Gastrocnemius medialis (tissue), 4 donors: ENCODE measurements around the gene FCHO2. TPM values are rescaled to one million over a fixed set of nuclear protein-coding genes. Genes with fewer than 3 reads are reported as not detected.

ENCODE experiments used
- ATAC-seq, 2 donors: fragments of 150-250 bp; one replicate each; pipeline ENCODE4 v1.9.1; 2016
- DNase-seq, 2 donors: peaks; one replicate each; pipeline ENCODE4 v3.0.0-alpha.2; 2019
- H3K27ac ChIP-seq, 4 donors: fragments of 200-600 bp; sonication (generic); 1 replicate in 1 of 4; 2 replicates in 3 of 4; pipeline ENCODE4 v1.5.1; 2016 to 2018; ENCODE audit warnings: mild to moderate bottlenecking in 2 of 4, moderate library complexity in 1 of 4
- H3K27me3 ChIP-seq, 3 donors: fragments of 200-600 bp; sonication (generic) in 2 of 3; 1 replicate in 1 of 3; 2 replicates in 2 of 3; pipeline versions ENCODE4 v1.5.1 to v1.6.0; 2016 to 2019; ENCODE audit warnings: mild to moderate bottlenecking in 1 of 3, moderate library complexity in 1 of 3
- H3K36me3 ChIP-seq, 2 donors: fragments of 200-600 bp; sonication (generic) in 1 of 2; one replicate each; pipeline ENCODE4 v1.5.1; 2017 to 2018
- H3K4me1 ChIP-seq, 2 donors: fragments of 200-600 bp; sonication (generic) in 1 of 2; one replicate each; pipeline ENCODE4 v1.5.1; 2016 to 2017; ENCODE audit warnings: mild to moderate bottlenecking in 2 of 2
- H3K4me3 ChIP-seq, 4 donors: fragments of 200-600 bp; sonication (generic) in 3 of 4; 1 replicate in 1 of 4; 2 replicates in 3 of 4; pipeline ENCODE4 v1.5.1; 2016 to 2019; ENCODE audit warnings: mild to moderate bottlenecking in 2 of 4
- H3K9me3 ChIP-seq, 3 donors: fragments of 200-600 bp; sonication (generic) in 2 of 3; 1 replicate in 1 of 3; 2 replicates in 2 of 3; pipeline ENCODE4 v1.5.1; 2016 to 2019
- POLR2A ChIP-seq, 2 donors: fragments of 450-650 bp; IDR thresholded peaks; one replicate each; pipeline ENCODE4 v1.6.1; 2017; ENCODE audit warnings: antibody characterized with exemption in 2 of 2, mild to moderate bottlenecking in 2 of 2, moderate library complexity in 2 of 2
- in situ Hi-C, 4 donors: fragments of 200-750 bp; cut with MboI; loops; one replicate each; pipeline versions ENCODE4 v1.15.0 to v1.8.0; 2017; ENCODE audit warnings: low sequenced_read_pairs in 4 of 4
- intact Hi-C: fragments of 100-400 bp; cut with DNase I; formaldehyde crosslinking; loops from one replicate; pipeline ENCODE4 v1.15.1; 2023; ENCODE audit warnings: low total_unique reads
- total RNA-seq, 4 donors: library from RNA; depleted of rRNA; stranded (reverse); fragments of >200 nt; gene quantifications; one replicate each; pipeline versions ENCODE4 v1.1.0 to v1.2.3, GENCODE V29; 2016
- TF ChIP-seq, protein P1 (sequence below), 5 experiments: fragments of 450-650 bp in 3 of 5; fragments of 200-600 bp in 2 of 5; sonication (generic) in 2 of 5; IDR thresholded peaks in 4 of 5; conservative IDR thresholded peaks in 1 of 5; 1 replicate in 4 of 5; 2 replicates in 1 of 5; pipeline ENCODE4 v1.5.1; 2016 to 2019; ENCODE audit warnings: antibody characterized with exemption in 5 of 5, mild to moderate bottlenecking in 3 of 5, moderate library complexity in 3 of 5

The FCHO2 gene
- total RNA-seq, 4 donors from 2014 or later, result 8.3 to 14.8 (median 12.3) TPM

- DNase-seq (peak; percentile 37 to 85), ATAC-seq (peak; percentile 82 to 89)
- Histone ChIP-seq H3K27me3 (no peaks in the 10 kb centered on the region), H3K9me3 (peaks cover 0 to 4% (median 0%) of the 10 kb centered on the region in 3 donors), H3K27ac (peak overlapping the region; percentile 55 to 82 (median 75)), H3K4me3 (peak overlapping the region; percentile 45 to 58 (median 53)), H3K36me3 (no peaks in the 10 kb centered on the region), H3K4me1 (peaks cover 0 to 15% of the 10 kb centered on the region in 2 donors)
- in situ Hi-C loops (no loop called here), intact Hi-C loops (no loop called here)
- TF ChIP-seq POLR2A (IDR thresholded peaks at IDR 0.05), result no peak
- TF ChIP-seq, protein P1, sequence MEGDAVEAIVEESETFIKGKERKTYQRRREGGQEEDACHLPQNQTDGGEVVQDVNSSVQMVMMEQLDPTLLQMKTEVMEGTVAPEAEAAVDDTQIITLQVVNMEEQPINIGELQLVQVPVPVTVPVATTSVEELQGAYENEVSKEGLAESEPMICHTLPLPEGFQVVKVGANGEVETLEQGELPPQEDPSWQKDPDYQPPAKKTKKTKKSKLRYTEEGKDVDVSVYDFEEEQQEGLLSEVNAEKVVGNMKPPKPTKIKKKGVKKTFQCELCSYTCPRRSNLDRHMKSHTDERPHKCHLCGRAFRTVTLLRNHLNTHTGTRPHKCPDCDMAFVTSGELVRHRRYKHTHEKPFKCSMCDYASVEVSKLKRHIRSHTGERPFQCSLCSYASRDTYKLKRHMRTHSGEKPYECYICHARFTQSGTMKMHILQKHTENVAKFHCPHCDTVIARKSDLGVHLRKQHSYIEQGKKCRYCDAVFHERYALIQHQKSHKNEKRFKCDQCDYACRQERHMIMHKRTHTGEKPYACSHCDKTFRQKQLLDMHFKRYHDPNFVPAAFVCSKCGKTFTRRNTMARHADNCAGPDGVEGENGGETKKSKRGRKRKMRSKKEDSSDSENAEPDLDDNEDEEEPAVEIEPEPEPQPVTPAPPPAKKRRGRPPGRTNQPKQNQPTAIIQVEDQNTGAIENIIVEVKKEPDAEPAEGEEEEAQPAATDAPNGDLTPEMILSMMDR (IDR thresholded peaks at IDR 0.05 in 4 of 5, conservative IDR thresholded peaks at IDR 0.05 in 1 of 5), result no peak
These were observed 163.8 kb downstream of the FCHO2 start for GRCh38 chr5:73119451-73120157.

GRCh38 chr5:73120222-73121118, 164.6 kb downstream of the FCHO2 start, which contains the start of gene TMEM171:
TSS of gene TMEM171 (plus strand) at chr5:73120575. CDS start at chr5:73123374, 2,799 bp downstream.
- Histone ChIP-seq H3K27ac (peak within 1 kb of the TSS; percentile 55 to 82 (median 75)), H3K9me3 (peaks cover 0 to 4% (median 0%) of the 10 kb centered on the region in 3 donors), H3K4me3 (peak within 1 kb of the TSS; percentile 45 to 58 (median 53)), H3K4me1 (peaks cover 0 to 15% of the 10 kb centered on the region in 2 donors), H3K27me3 (no peaks in the 10 kb centered on the region), H3K36me3 (no peaks in the 10 kb centered on the region)
- intact Hi-C loops (no loop called here), in situ Hi-C loops (no loop called here)
- peak; percentile 29 to 43 for TF ChIP-seq POLR2A (IDR thresholded peaks at IDR 0.05)
- TF ChIP-seq, protein P1 (IDR thresholded peaks at IDR 0.05 in 4 of 5, conservative IDR thresholded peaks at IDR 0.05 in 1 of 5), result no peak
- ATAC-seq (peak; percentile 54 to 55), DNase-seq (peak; percentile 16 to 37)

DNA sequence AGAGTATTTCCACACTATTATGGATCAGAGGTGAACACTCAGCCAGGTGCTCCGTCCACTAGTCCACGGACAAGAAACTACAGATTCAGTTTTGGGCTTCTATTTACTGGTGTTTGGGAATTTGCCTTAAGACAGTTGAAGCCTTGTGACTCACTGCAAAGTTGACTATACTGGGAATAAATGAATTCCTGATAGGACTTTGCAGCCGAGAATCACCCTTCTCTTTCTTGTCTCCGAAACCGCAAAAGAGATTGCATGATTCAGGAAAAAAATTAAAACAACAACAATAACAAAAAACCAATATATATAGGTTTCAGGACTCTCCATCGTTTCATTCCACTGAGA, 165.2 kb downstream of the FCHO2 start:
- Histone ChIP-seq H3K4me1 (peaks cover 0 to 15% of the 10 kb centered on the region in 2 donors), H3K36me3 (no peaks in the 10 kb centered on the region), H3K27ac (no peak overlapping the region), H3K27me3 (no peaks in the 10 kb centered on the region), H3K9me3 (peaks cover 0 to 4% (median 0%) of the 10 kb centered on the region in 3 donors), H3K4me3 (peak overlapping the region; percentile 15 to 56 (median 46))
- in situ Hi-C loops (no loop called here), intact Hi-C loops (no loop called here)
- TF ChIP-seq POLR2A (IDR thresholded peaks at IDR 0.05), result no peak
- TF ChIP-seq, protein P1 (IDR thresholded peaks at IDR 0.05 in 4 of 5, conservative IDR thresholded peaks at IDR 0.05 in 1 of 5), result no peak
- DNase-seq (no peak), ATAC-seq (no peak)

GRCh38 chr5:73122875-73123810, 167.3 kb downstream of the FCHO2 start:
- in situ Hi-C loops, result no loop called here
- ATAC-seq, result no peak
- H3K9me3 ChIP-seq, result no peaks in the 10 kb centered on the region
- H3K36me3 ChIP-seq, result no peaks in the 10 kb centered on the region
- no peak overlapping the region for H3K27ac ChIP-seq
- no peak for DNase-seq
- intact Hi-C loops, result no loop called here
- peaks cover 0 to 15% of the 10 kb centered on the region in 2 donors for H3K4me1 ChIP-seq
- H3K4me3 ChIP-seq, result no peak overlapping the region
- H3K27me3 ChIP-seq, result no peaks in the 10 kb centered on the region
- TF ChIP-seq POLR2A (IDR thresholded peaks at IDR 0.05), result no peak
- TF ChIP-seq, protein P1 (IDR thresholded peaks at IDR 0.05 in 4 of 5, conservative IDR thresholded peaks at IDR 0.05 in 1 of 5), result no peak
